DOHH2 (cell line): ENCODE results near the gene SLC25A53.

ENCODE experiments used
- EZH2phosphoT487 ChIP-seq: fragments of 200-600 bp; sonication (generic); IDR thresholded peaks from 2 replicates; pipeline ENCODE4 v1.6.1; 2017; ENCODE audit warnings: borderline replicate concordance, mild to moderate bottlenecking, antibody characterized with exemption, low read length, moderate library complexity, mixed read lengths
- TF ChIP-seq, protein P1 (sequence below): fragments of 200-600 bp; sonication (generic); IDR thresholded peaks from one replicate; pipeline ENCODE4 v1.5.1; 2014; ENCODE audit warnings: antibody characterized with exemption, mild to moderate bottlenecking, low read depth, low read length; ENCODE audit not compliant: poor library complexity, severe bottlenecking

- TF ChIP-seq, protein P1, sequence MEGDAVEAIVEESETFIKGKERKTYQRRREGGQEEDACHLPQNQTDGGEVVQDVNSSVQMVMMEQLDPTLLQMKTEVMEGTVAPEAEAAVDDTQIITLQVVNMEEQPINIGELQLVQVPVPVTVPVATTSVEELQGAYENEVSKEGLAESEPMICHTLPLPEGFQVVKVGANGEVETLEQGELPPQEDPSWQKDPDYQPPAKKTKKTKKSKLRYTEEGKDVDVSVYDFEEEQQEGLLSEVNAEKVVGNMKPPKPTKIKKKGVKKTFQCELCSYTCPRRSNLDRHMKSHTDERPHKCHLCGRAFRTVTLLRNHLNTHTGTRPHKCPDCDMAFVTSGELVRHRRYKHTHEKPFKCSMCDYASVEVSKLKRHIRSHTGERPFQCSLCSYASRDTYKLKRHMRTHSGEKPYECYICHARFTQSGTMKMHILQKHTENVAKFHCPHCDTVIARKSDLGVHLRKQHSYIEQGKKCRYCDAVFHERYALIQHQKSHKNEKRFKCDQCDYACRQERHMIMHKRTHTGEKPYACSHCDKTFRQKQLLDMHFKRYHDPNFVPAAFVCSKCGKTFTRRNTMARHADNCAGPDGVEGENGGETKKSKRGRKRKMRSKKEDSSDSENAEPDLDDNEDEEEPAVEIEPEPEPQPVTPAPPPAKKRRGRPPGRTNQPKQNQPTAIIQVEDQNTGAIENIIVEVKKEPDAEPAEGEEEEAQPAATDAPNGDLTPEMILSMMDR: no peak
- TF ChIP-seq EZH2phosphoT487: no peak
These were observed 15.6 kb downstream of the SLC25A53 start for GRCh38 chrX:104141087-104141760.
